SK-N-SH treated with all-trans-retinoic acid at 6 μM for 48 hours (cell line): ENCODE measurements around the gene KLF15.

Experiments used
- ATAC-seq: fragments of 200-7000 bp; cut with Tn5 transposase; 3 replicates; pipeline ENCODE4 v1.9.1; 2020; ENCODE audit warnings: mild to moderate bottlenecking, moderate library complexity
- ARNTL ChIP-seq: fragments of 450-650 bp; formaldehyde crosslinking; IDR thresholded peaks from 2 replicates; pipeline ENCODE4 v1.5.0; 2020; ENCODE audit warnings: low read depth, mild to moderate bottlenecking, moderate library complexity, borderline replicate concordance
- BACH2 ChIP-seq: fragments of 250-450 bp; sonication (Bioruptor Pico); IDR thresholded peaks from 2 replicates; pipeline ENCODE4 v1.9.0; 2021; ENCODE audit warnings: mild to moderate bottlenecking, borderline replicate concordance
- CREB5 ChIP-seq: fragments of 250-450 bp; sonication (Bioruptor Pico); IDR thresholded peaks from 2 replicates; pipeline ENCODE4 v1.5.1; 2020; ENCODE audit warnings: low read depth, mild to moderate bottlenecking, moderate library complexity
- CSDC2 ChIP-seq: fragments of 250-450 bp; sonication (Bioruptor Pico); IDR thresholded peaks from 2 replicates; pipeline ENCODE4 v1.5.0; 2020; ENCODE audit warnings: mild to moderate bottlenecking, moderate library complexity
- CSRNP3 ChIP-seq: fragments of 250-450 bp; sonication (Bioruptor Pico); IDR thresholded peaks from 2 replicates; pipeline ENCODE4 v1.5.1; 2021; ENCODE audit warnings: mild to moderate bottlenecking, moderate library complexity
- ESRRG ChIP-seq: fragments of 250-450 bp; sonication (Bioruptor Pico); IDR thresholded peaks from 2 replicates; pipeline ENCODE4 v1.6.1; 2021; ENCODE audit warnings: mild to moderate bottlenecking
- ISL1 ChIP-seq: fragments of 250-450 bp; sonication (Bioruptor Pico); IDR thresholded peaks from 2 replicates; pipeline ENCODE4 v2.1.2; 2022; ENCODE audit warnings: mild to moderate bottlenecking, moderate library complexity
- OSR1 ChIP-seq: fragments of 250-450 bp; sonication (Bioruptor Pico); IDR thresholded peaks from 2 replicates; pipeline ENCODE4 v1.8.0; 2022; ENCODE audit warnings: moderate library complexity, mild to moderate bottlenecking, inconsistent platforms
- PATZ1 ChIP-seq: fragments of 250-450 bp; sonication (Bioruptor Pico); IDR thresholded peaks from 2 replicates; pipeline ENCODE4 v1.8.0; 2020; ENCODE audit warnings: mild to moderate bottlenecking, moderate library complexity, borderline replicate concordance
- PPARA ChIP-seq: fragments of 250-450 bp; sonication (Bioruptor Pico); IDR thresholded peaks from 2 replicates; pipeline ENCODE4 v1.5.0; 2020; ENCODE audit warnings: mild to moderate bottlenecking, borderline replicate concordance
- RARB ChIP-seq: fragments of 250-450 bp; sonication (Bioruptor Pico); IDR thresholded peaks from 2 replicates; pipeline ENCODE4 v1.8.0; 2021; ENCODE audit warnings: mild to moderate bottlenecking, moderate library complexity
- SNAI2 ChIP-seq: fragments of 250-450 bp; sonication (Bioruptor Pico); IDR thresholded peaks from 2 replicates; pipeline ENCODE4 v1.5.0; 2020; ENCODE audit warnings: mild to moderate bottlenecking, moderate library complexity
- TCF4 ChIP-seq: fragments of 250-450 bp; sonication (Bioruptor Pico); IDR thresholded peaks from 2 replicates; pipeline ENCODE4 v1.8.0; 2021; ENCODE audit warnings: mild to moderate bottlenecking, moderate library complexity, borderline replicate concordance
- TOX ChIP-seq: fragments of 250-450 bp; sonication (Bioruptor Pico); IDR thresholded peaks from 2 replicates; pipeline ENCODE4 v1.8.0; 2021; ENCODE audit warnings: mild to moderate bottlenecking, moderate library complexity, borderline replicate concordance
- ZC3H10 ChIP-seq: fragments of 250-450 bp; sonication (Bioruptor Pico); IDR thresholded peaks from 2 replicates; pipeline ENCODE4 v1.5.1; 2021; ENCODE audit warnings: mild to moderate bottlenecking, moderate library complexity
- ZFP3 ChIP-seq: fragments of 250-450 bp; sonication (Bioruptor Pico); IDR thresholded peaks from 2 replicates; pipeline ENCODE4 v1.5.0; 2020; ENCODE audit warnings: mild to moderate bottlenecking, moderate library complexity
- ZFP30 ChIP-seq: fragments of 450-650 bp; formaldehyde crosslinking; IDR thresholded peaks from 2 replicates; pipeline ENCODE4 v1.5.0; 2022; ENCODE audit warnings: mild to moderate bottlenecking, moderate library complexity
- ZNF565 ChIP-seq: fragments of 450-650 bp; formaldehyde crosslinking; conservative IDR thresholded peaks from 2 replicates; pipeline ENCODE4 v1.5.0; 2020; ENCODE audit warnings: low read depth, mild to moderate bottlenecking, moderate library complexity
- ZNF70 ChIP-seq: fragments of 450-650 bp; formaldehyde crosslinking; IDR thresholded peaks from 2 replicates; pipeline ENCODE4 v1.5.0; 2020; ENCODE audit warnings: mild to moderate bottlenecking, moderate library complexity
- TF ChIP-seq, protein P1 (sequence below): fragments of 250-450 bp; sonication (Bioruptor Pico); IDR thresholded peaks from 2 replicates; pipeline ENCODE4 v1.8.0; 2021; ENCODE audit warnings: low read depth, mild to moderate bottlenecking, moderate library complexity, borderline replicate concordance
- TF ChIP-seq, protein P2 (sequence below): fragments of 250-450 bp; sonication (Bioruptor Pico); IDR thresholded peaks from 2 replicates; pipeline ENCODE4 v1.5.0; 2020; ENCODE audit warnings: mild to moderate bottlenecking, moderate library complexity

Gene KLF15

GRCh38 chr3:126357295-126358037 is at the start of gene KLF15:
KLF15 (minus strand) TSS chr3:126357408; CDS start chr3:126352922, 4,486 bp downstream.
- no peak for TF ChIP-seq ESRRG (CRISPR knock-in tag)
- TF ChIP-seq SNAI2 (CRISPR knock-in tag), result no peak
- TF ChIP-seq, all 23 proteins: peak for 0
- ATAC-seq, result peak; percentile 83

GRCh38 chr3:126406389-126407296 is 49.4 kb upstream of the KLF15 start:
- TF ChIP-seq RARB (no peak), PATZ1 (CRISPR knock-in tag) (no peak), ZNF565 (CRISPR knock-in tag) (no peak), CSRNP3 (no peak), BACH2 (no peak), CSDC2 (CRISPR knock-in tag) (no peak), TCF4 (CRISPR knock-in tag) (no peak), OSR1 (CRISPR knock-in tag) (no peak), ZFP30 (CRISPR knock-in tag) (no peak), ZFP3 (no peak), ZNF70 (CRISPR knock-in tag) (no peak), SNAI2 (CRISPR knock-in tag) (no peak), ARNTL (CRISPR knock-in tag) (no peak), TOX (CRISPR knock-in tag) (no peak), PPARA (CRISPR knock-in tag) (no peak), ESRRG (CRISPR knock-in tag) (no peak)
- TF ChIP-seq, protein P1, sequence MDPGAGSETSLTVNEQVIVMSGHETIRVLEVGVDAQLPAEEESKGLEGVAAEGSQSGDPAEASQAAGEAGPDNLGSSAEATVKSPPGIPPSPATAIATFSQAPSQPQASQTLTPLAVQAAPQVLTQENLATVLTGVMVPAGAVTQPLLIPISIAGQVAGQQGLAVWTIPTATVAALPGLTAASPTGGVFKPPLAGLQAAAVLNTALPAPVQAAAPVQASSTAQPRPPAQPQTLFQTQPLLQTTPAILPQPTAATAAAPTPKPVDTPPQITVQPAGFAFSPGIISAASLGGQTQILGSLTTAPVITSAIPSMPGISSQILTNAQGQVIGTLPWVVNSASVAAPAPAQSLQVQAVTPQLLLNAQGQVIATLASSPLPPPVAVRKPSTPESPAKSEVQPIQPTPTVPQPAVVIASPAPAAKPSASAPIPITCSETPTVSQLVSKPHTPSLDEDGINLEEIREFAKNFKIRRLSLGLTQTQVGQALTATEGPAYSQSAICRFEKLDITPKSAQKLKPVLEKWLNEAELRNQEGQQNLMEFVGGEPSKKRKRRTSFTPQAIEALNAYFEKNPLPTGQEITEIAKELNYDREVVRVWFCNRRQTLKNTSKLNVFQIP (CRISPR knock-in tag), result no peak
- TF ChIP-seq, protein P2, sequence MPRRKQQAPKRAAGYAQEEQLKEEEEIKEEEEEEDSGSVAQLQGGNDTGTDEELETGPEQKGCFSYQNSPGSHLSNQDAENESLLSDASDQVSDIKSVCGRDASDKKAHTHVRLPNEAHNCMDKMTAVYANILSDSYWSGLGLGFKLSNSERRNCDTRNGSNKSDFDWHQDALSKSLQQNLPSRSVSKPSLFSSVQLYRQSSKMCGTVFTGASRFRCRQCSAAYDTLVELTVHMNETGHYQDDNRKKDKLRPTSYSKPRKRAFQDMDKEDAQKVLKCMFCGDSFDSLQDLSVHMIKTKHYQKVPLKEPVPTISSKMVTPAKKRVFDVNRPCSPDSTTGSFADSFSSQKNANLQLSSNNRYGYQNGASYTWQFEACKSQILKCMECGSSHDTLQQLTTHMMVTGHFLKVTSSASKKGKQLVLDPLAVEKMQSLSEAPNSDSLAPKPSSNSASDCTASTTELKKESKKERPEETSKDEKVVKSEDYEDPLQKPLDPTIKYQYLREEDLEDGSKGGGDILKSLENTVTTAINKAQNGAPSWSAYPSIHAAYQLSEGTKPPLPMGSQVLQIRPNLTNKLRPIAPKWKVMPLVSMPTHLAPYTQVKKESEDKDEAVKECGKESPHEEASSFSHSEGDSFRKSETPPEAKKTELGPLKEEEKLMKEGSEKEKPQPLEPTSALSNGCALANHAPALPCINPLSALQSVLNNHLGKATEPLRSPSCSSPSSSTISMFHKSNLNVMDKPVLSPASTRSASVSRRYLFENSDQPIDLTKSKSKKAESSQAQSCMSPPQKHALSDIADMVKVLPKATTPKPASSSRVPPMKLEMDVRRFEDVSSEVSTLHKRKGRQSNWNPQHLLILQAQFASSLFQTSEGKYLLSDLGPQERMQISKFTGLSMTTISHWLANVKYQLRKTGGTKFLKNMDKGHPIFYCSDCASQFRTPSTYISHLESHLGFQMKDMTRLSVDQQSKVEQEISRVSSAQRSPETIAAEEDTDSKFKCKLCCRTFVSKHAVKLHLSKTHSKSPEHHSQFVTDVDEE (CRISPR knock-in tag), result no peak
- ATAC-seq, result no peak

DNA sequence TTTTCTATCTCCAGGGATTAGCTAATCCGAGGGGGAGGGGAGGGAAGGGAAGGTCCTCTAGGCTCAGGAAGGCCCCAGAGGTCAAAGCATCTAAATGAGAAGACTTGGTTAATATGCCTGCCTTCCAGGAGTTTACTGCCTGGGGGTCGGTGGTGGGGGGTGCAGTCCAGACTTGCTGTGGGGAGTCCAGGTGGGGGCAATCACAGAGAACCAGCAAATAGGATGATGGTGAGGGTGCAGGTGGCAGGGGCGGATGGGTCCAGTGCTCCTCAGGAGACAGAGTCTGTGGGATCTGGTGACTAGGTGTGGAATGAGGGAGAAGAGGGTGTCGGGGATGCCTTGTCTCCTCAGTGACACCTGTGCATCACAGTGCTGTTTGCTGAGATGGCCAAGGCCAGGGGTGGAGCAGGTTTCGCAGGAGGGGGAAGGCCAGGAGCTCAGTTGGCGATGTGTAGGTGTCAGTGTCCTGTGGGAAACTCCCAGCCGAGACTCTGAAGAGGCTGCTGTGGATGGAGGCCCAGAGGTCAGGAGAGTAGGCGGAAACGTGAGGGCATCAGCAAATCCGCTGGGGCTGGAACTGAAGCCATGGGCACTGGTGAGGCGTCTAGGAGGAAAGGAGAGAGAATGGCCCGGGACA is 45.6 kb upstream of the KLF15 start:
- ATAC-seq, result no peak
- TF ChIP-seq, protein P1 (CRISPR knock-in tag), result no peak
- TF ChIP-seq ARNTL (CRISPR knock-in tag), result no peak
- TF ChIP-seq ZC3H10 (CRISPR knock-in tag), result no peak
- no peak for TF ChIP-seq CREB5 (CRISPR knock-in tag)
- no peak for TF ChIP-seq ZFP30 (CRISPR knock-in tag)
- no peak for TF ChIP-seq CSDC2 (CRISPR knock-in tag)
- no peak for TF ChIP-seq ZNF565 (CRISPR knock-in tag)
- no peak for TF ChIP-seq ISL1
- no peak for TF ChIP-seq PATZ1 (CRISPR knock-in tag)
- TF ChIP-seq ZNF70 (CRISPR knock-in tag), result no peak
- no peak for TF ChIP-seq OSR1 (CRISPR knock-in tag)
- TF ChIP-seq TCF4 (CRISPR knock-in tag), result no peak
- no peak for TF ChIP-seq ESRRG (CRISPR knock-in tag)
